Liver (tissue), 3 donors: Measurements from ENCODE around the gene AKR1B15.
"Not testable (repeated sequence)": the region's sequence is repeated elsewhere in the genome, so short reads cannot be mapped to it uniquely, and the experiment has no call there.

Experiments
- CTCF ChIP-seq: fragments of 150-350 bp; IDR thresholded peaks from 2 replicates; pipeline ENCODE4 v1.5.1; 2017; ENCODE audit warnings: improper control_type of control experiment, low read depth, low read length; ENCODE audit not compliant: missing input control
- FOXA1 ChIP-seq: IDR thresholded peaks from 2 replicates; pipeline ENCODE4 v1.6.1; 2016; ENCODE audit warnings: antibody characterized with exemption
- GABPA ChIP-seq, 2 donors: IDR thresholded peaks in 1 of 2; conservative IDR thresholded peaks in 1 of 2; 2 replicates each; pipeline ENCODE4 v1.6.1; 2016; ENCODE audit warnings: antibody characterized with exemption in 2 of 2, mild to moderate bottlenecking in 1 of 2, moderate library complexity in 1 of 2
- JUND ChIP-seq, 2 donors: IDR thresholded peaks; 2 replicates each; pipeline ENCODE4 v1.6.1; 2016; ENCODE audit warnings: antibody characterized with exemption in 2 of 2
- REST ChIP-seq: IDR thresholded peaks from 2 replicates; pipeline ENCODE4 v1.6.1; 2016; ENCODE audit warnings: antibody characterized with exemption, mild to moderate bottlenecking
- YY1 ChIP-seq: IDR thresholded peaks from 2 replicates; pipeline ENCODE4 v1.6.1; 2016; ENCODE audit warnings: antibody characterized with exemption, mild to moderate bottlenecking
- donor health status: healthy.
- donor health status: healthy.

GRCh38 chr7:134536558-134536957 lies 12.4 kb upstream of the AKR1B15 start:
- not testable (repeated sequence) for TF ChIP-seq CTCF; REST; GABPA (IDR thresholded peaks at IDR 0.05 in 1 of 2, conservative IDR thresholded peaks at IDR 0.05 in 1 of 2); JUND (IDR thresholded peaks at IDR 0.05); FOXA1; YY1
